HK-2 (cell line): ENCODE data around the gene ATP5ME.
A peak's percentile ranks its signal among the peaks of the same experiment; 100 is the strongest.
"Not testable (repeated sequence)": the region's sequence is repeated elsewhere in the genome, so short reads cannot be mapped to it uniquely, and the experiment has no call there.

Source experiments
- DNase-seq: peaks from one replicate; pipeline ENCODE4 v3.0.0-alpha.2; 2018; ENCODE audit not compliant: unreplicated experiment

The ATP5ME gene

DNA sequence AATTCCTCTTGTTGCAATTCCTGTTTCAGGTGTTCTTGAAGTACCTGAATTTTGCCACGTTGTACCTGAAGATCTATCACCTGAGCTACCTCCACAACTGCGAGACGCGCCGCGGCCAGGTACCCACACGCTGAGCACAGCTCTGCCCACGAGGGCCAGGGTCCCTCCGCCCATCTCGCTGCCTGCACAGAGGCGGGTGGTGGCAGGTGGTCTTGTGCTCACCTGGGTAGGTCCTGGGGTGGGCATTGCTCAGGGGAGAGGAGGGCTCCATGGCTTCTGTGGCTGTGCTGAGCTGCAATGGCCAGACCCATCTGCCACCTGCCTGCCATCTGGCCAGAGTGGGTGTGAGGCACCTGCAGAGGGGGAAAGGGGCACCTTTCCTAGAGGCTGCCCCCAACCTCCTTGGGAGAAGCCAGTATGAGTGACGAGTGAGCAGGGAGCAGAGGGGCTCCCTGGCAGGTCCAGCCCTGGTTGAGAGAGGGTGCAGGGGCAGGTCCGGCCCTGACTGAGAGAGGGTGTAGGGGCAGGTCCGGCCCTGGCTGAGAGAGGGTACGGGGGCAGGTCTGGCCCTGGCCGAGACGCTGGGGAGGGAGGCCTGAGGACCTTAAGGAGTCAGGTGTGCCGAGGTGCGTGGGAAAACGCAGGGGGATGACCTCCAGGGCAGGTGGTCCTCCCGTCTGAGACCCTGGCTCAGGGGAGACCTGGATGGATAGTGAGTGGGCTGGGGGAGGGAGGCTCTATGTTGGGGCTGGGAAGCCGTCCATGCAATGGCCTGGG lies 38.0 kb downstream of the ATP5ME start:
- no peak for DNase-seq

DNA sequence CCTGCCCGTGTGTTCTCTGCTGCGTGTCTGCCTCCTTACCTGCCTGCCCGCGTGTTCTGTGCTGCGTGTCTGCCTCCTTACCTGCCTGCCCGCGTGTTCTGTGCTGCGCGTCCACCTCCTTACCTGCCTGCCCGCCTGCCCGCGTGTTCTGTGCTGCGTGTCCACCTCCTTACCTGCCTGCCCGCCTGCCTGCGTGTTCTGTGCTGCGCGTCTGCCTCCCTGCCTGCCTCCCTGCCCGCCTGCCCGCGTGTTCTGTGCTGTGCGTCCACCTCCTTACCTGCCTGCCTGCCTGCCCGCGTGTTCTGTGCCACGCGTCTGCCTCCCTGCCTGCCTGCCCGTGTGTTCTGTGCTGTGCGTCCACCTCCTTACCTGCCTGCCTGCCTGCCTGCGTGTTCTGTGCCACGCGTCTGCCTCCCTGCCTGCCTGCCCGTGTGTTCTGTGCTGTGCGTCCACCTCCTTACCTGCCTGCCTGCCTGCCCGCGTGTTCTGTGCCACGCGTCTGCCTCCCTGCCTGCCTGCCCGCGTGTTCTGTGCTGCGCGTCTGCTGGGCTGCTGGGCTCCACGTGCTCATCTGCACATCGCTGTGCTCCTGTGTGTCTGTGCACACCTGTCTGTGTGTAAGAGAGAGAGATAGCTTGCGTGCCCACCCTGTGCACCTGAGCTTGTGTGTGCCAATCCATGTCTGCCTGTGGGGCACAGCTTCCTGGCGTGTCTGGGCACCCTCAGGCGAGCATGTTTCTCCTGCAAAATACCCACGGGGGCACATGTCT lies 38.8 kb downstream of the ATP5ME start:
- DNase-seq, result not testable (repeated sequence)

DNA sequence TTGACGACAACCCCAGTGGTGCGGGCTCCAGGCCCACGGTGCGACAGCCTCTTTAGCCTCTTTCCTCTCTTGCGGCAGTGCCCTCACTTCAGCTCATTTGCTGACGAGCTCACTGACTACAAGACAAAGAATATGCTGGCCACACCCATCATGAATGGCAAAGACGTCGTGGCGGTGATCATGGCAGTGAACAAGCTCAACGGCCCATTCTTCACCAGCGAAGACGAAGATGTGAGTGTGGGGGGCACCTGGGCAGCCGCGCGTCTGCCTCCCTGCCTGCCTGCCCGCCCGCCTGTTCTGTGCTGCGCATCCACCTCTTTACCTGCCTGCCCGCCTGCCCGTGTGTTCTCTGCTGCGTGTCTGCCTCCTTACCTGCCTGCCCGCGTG lies 39.5 kb downstream of the ATP5ME start:
- DNase-seq, result no peak

- no peak for DNase-seq
These were observed 40.0 kb downstream of the ATP5ME start for GRCh38 chr4:633976-634598.

DNA sequence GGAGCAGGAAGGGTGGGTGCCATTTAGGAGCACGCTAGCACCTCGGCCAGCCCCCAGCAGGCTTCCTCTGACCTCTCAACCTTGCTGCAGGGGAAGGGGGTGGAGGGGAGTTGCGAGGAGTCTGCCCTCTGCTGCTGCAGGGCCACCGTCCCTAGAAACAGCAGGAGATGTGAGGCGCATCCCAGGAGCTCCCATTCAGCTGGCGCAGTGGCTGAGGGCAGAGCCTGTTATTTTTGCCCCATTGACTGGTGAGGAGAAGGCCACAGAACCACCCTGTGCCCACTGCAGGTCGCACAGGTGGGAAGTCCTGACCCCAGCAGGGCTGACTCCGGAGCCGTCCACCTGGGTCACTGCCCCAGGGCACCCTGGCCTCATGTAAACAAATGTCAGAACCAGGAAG lies 40.7 kb downstream of the ATP5ME start:
- DNase-seq, result no peak

DNA sequence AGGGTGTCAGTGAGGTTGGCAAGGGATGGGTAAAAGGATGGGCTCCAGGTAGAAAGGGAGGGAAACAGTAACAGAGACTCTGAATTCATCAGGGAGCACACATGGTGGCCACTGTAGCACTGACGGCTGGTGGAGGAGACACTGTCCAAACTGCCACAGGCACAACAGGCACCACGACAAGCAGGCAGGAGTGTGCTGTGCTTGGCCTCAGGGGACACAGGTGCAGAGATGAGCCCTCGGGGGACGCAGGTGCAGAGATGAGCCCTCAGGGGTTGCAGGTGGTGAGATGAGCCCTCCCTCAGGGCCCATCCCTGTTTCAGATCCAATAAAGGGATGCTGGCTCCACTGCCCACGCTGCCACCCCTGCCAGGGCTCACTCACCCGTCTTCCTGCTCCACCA lies 41.1 kb downstream of the ATP5ME start:
- no peak for DNase-seq

GRCh38 chr4:632196-632790 lies 41.8 kb downstream of the ATP5ME start:
- DNase-seq, result no peak

- no peak for DNase-seq
These were observed 43.4 kb downstream of the ATP5ME start for GRCh38 chr4:630656-631055.

- no peak for DNase-seq
These were observed 44.0 kb downstream of the ATP5ME start for GRCh38 chr4:629915-630641.

DNA sequence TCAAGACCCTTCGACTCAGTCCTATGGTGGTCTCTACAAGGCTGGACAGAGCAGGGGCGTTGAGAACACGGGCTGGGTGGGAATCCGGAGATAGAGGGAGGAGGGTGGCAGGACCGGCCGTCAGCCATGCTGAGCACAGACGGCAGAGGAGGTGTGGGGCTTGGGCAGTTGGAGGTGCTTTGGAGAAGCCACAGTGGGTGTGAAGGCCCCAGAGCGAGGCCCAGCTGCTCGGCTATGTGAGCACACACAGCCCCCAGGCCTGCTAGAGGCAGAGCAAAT lies 44.5 kb downstream of the ATP5ME start:
- no peak for DNase-seq

GRCh38 chr4:628821-629635 lies 45.0 kb downstream of the ATP5ME start:
- DNase-seq, result no peak

DNA sequence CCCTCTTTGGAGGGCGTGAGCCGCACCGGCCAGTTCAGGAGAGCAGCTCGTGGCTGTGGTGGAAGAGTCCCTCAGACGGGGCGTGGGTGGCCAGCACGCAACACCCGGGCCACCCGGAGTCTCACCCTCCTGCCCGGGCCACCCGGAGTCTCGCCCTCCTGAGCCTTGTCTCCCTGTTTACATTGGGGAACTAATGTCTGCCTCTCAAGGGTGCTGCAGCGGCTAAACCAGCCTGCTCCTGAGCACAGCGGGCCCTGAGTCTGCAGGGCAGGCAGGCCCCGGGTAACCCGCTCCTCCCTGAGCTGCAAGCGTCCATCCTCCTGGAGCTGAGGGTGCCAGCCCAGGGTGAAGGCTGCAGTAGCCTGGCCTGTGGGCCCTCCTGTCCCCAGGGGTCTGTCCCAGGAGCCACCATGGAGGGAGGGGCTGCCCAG lies 45.8 kb downstream of the ATP5ME start:
- DNase-seq, result no peak

DNA sequence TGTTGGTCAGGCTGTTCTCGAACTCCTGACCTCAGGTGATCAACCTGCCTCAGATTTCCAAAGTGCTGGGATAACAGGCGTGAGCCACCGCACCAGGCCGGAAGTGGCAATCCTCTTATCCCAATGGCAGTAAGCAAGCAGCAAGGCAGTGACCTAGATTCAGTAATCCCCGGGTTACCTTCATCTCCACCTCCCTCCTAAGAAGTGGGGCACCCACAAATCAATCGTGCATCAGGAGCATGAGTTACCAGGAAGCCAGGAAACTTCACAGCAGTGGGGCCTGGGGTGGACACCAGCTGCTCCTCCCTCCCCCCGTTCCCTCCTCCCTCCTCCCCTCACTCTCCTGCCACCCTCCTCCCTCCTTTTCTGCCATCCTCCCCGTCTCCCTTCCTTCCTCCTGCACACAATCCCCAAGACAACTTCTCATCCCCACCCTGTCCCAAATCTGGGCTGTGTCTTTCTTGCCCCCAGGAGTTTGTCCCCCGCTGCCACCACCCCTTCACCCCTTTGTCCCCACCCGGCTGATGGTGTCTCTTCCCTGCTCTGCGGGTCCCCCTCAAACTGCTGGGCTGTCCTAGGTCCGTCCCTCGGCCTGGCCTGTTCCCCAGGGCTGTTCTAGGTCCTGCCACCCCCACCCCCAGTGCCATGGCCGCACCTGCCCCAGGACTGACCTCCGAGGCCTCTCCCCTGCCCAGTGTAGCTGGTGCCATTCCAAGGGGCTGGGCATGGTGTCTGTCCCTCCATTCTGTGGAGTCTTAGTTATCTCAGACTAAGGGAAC lies 46.5 kb downstream of the ATP5ME start:
- no peak for DNase-seq

GRCh38 chr4:626201-627091 lies 47.6 kb downstream of the ATP5ME start:
- no peak for DNase-seq

GRCh38 chr4:625631-626161 lies 48.4 kb downstream of the ATP5ME start:
- no peak for DNase-seq

DNA sequence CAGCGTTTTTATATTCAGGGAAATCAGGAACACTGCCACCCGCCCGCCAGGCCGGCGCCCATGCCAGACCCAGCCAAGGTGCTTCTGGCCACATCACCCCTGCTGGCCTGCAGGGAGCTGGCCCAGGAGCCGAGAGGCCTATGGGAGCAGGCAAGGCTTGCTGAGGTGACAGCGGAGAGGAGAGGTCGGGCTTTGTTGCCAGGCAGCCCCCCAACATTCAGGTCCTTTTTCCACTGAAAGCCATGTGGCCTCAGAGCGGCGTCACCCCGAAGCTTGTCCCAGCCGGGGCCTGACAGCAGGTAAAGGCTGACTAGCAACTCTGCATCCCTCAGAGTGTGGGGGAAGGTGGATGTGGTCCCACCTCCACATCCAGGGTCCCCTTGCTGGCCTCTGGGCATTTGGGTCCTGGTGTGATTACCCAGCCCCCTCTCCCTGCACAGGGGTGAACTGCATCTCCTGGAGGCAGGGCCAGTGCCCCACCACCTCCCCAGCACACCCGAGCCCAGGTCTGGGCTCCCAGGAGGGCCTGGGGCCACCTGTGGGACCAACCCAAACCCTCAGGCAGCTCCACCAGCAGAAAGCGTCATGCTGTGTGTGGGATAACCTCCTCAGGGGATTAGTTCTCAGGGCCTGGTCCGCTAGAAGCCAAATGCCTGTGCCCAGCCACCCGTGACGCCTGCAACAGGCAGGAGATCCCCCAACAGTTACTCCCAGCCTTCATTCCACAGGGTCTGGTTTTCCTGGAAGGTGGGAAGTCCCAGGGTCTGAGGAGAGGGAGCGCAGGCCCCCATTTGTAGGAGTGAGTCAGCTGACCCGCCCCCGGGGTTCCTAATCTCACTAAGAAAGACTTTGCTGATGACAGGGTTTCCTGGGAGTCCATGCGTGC lies 49.1 kb downstream of the ATP5ME start, which contains the start of gene PDE6B:
Gene PDE6B (plus strand): TSS at position 869 of the 886 bp plus-strand sequence. CDS start 54 bp downstream, outside the sequence.
- DNase-seq, result peak; percentile 92

DNA sequence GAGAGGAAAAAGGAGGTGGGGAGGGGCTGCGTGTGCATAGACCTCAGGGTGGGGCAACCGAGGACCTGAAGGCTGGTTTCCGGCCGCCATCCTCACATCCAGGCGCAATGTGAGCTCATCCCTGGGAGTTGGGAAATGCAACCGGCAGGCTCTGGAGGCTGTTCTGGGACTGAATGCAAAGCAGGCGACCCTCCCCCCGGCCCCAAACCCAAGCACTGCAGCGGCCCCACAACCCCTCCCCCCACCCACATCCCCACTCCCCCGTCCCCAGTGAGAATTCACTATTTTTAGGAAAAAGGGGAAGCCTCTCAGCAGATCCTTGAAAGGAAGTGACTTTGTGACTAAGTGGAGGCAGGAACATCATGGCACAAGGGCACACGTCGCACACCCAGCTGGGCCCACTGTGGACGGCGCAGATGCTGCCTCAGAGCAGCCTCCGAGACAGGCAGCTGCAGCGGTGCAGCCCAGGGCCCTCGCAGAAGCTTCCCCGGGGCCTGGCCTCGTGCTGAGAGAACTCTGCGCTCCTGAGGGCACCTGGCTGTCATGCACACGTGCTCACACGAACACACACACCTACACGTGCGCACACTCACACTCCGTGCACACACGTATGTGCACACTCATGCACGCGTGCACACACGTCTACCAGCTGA lies 50.0 kb downstream of the ATP5ME start:
- DNase-seq, result no peak
